RWPE2 (cell line): ENCODE measurements around the gene MYL5.

Experiments used
- ATAC-seq: fragments of 200-7000 bp; cut with Tn5 transposase; 3 replicates; pipeline ENCODE4 v1.9.1; 2021; ENCODE audit warnings: low read depth
- DNase-seq: peaks from one replicate; pipeline ENCODE4 v3.0.0-alpha.2; 2020; ENCODE audit warnings: low spot score
- H3K27ac ChIP-seq: fragments of 450-650 bp; 2 replicates; pipeline ENCODE4 v1.5.1; 2017; ENCODE audit warnings: mild to moderate bottlenecking; ENCODE audit not compliant: poor library complexity, severe bottlenecking
- H3K27me3 ChIP-seq: fragments of 250-450 bp; sonication (Bioruptor Pico); 2 replicates; pipeline ENCODE4 v1.5.1; 2021; ENCODE audit warnings: mild to moderate bottlenecking, moderate library complexity; ENCODE audit not compliant: insufficient read depth, poor library complexity, severe bottlenecking
- H3K36me3 ChIP-seq: fragments of 250-450 bp; sonication (Bioruptor Pico); 2 replicates; pipeline ENCODE4 v1.5.1; 2020; ENCODE audit warnings: low read depth, mild to moderate bottlenecking, moderate library complexity
- H3K4me1 ChIP-seq: fragments of 250-450 bp; sonication (Bioruptor Pico); 2 replicates; pipeline ENCODE4 v1.5.1; 2021; ENCODE audit warnings: mild to moderate bottlenecking, moderate library complexity; ENCODE audit not compliant: insufficient read depth, poor library complexity, severe bottlenecking
- H3K4me3 ChIP-seq: fragments of 250-450 bp; sonication (Bioruptor Pico); 2 replicates; pipeline ENCODE4 v1.5.1; 2021; ENCODE audit warnings: mild to moderate bottlenecking, moderate library complexity; ENCODE audit not compliant: severe bottlenecking
- H3K9me3 ChIP-seq: fragments of 250-450 bp; sonication (Bioruptor Pico); 2 replicates; pipeline ENCODE4 v1.5.1; 2021; ENCODE audit warnings: mild to moderate bottlenecking, moderate library complexity; ENCODE audit not compliant: severe bottlenecking
- CTCF ChIP-seq: fragments of 450-650 bp; IDR thresholded peaks from one replicate; pipeline ENCODE4 v1.5.1; 2017; ENCODE audit warnings: mild to moderate bottlenecking, moderate library complexity; ENCODE audit not compliant: poor library complexity, severe bottlenecking

The MYL5 gene

GRCh38 chr4:712093-712492 is 37.8 kb downstream of the MYL5 start:
- Histone ChIP-seq H3K36me3 (peaks cover 19% of the 10 kb centered on the region), H3K27ac (no peak overlapping the region), H3K4me3 (no peak overlapping the region), H3K4me1 (no peaks in the 10 kb centered on the region), H3K9me3 (no peaks in the 10 kb centered on the region), H3K27me3 (no peaks in the 10 kb centered on the region)
- TF ChIP-seq CTCF = no peak
- ATAC-seq (no peak), DNase-seq (no peak)

DNA sequence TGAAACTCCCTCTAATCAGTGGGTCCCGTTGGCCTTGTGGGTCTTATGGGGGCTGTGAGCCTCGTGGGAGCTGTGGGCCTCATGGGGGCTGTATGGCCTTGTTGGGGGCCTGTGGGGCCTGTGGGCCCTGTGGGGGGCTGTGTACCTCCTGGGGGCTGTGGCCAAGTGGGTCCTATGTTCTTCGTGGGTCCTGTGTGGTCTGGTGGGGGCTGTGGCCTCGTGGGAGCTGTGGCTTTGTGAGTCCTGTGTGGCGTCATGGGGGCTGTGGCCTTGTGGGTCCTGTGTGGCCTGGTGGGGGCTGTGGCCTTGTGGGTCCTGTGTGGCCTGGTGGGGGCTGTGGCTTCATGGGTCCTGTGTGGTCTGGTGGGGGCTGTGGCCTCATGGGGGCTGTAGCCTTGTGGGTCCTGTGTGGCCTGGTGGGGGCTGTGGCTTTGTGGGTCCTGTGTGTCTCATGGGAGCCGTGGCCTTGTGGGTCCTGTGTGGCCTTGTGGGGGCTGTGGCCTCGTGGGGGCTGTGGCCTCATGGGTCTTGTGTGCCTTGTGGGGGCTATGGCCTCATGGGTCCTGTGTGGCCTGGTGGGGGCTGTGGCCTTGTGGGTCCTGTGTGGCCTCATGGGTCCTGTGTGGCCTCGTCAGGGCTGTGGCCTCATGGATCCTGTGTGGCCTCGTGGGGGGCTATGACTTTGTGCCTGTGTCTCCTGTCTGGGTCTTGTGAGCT is 38.7 kb downstream of the MYL5 start:
- no peak for TF ChIP-seq CTCF
- Histone ChIP-seq H3K36me3 (peaks cover 18% of the 10 kb centered on the region), H3K4me1 (no peaks in the 10 kb centered on the region), H3K27me3 (no peaks in the 10 kb centered on the region), H3K27ac (no peak overlapping the region), H3K4me3 (no peak overlapping the region), H3K9me3 (no peaks in the 10 kb centered on the region)
- ATAC-seq (no peak), DNase-seq (peak; percentile 23)

DNA sequence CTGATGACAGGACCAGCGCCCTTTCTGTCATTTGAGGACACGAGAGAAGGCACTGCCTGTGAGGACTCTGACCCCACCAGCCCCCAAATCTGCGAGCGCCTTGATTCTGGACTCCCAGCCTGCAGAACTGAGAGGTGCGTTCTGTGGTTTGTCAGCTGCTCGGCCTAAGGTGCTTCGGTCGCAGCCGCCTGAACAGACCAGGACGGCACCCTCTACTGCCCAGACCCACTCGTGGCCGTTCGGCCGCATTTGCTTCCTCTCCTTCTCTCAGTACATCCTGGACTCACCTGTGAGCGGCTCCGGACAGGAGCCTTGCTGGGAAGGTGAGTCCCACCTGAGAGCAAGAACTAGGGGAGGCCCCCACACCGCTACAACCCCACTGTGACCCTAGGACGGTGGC is 39.7 kb downstream of the MYL5 start:
- no peaks in the 10 kb centered on the region for H3K27me3 ChIP-seq
- H3K9me3 ChIP-seq = no peaks in the 10 kb centered on the region
- peak; percentile 42 for DNase-seq
- ATAC-seq = no peak
- peaks cover 16% of the 10 kb centered on the region for H3K36me3 ChIP-seq
- H3K27ac ChIP-seq = no peak overlapping the region
- H3K4me3 ChIP-seq = no peak overlapping the region
- no peaks in the 10 kb centered on the region for H3K4me1 ChIP-seq
- TF ChIP-seq CTCF = no peak

GRCh38 chr4:717601-718320 is 43.4 kb downstream of the MYL5 start:
- Histone ChIP-seq H3K36me3 (no peaks in the 10 kb centered on the region; the same call in 1 of the 2 replicates), H3K27me3 (no peaks in the 10 kb centered on the region), H3K4me3 (no peak overlapping the region), H3K9me3 (no peaks in the 10 kb centered on the region), H3K27ac (no peak overlapping the region), H3K4me1 (peaks cover 4% of the 10 kb centered on the region)
- no peak for TF ChIP-seq CTCF
- DNase-seq (no peak), ATAC-seq (no peak)

DNA sequence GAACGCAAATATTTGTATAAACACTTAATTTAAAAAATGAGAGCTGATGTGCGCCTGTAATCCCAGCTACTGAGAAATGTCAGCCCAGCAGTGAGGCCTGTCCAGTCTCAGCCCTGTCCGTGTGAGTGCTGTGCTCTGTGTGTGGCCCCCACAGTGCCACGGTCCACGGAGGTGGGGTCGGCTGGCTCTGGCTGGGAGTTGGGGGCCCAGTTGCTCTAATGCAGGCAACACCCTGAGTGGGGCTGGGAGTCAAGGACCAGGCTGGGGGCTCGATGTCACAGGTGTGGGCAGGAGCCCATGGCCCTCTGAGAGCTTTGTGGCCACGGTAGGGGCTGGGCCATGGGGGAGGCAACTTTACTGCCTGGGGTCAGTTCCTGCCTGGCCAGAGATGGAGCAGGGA is 44.1 kb downstream of the MYL5 start:
- no peaks in the 10 kb centered on the region for H3K9me3 ChIP-seq

More for the DNA sequence above, 44.1 kb downstream of the MYL5 start:
- Histone ChIP-seq H3K4me3 (no peak overlapping the region), H3K4me1 (peaks cover 4% of the 10 kb centered on the region), H3K27me3 (no peaks in the 10 kb centered on the region), H3K36me3 (no peaks in the 10 kb centered on the region), H3K27ac (no peak overlapping the region)
- no peak for ATAC-seq
- DNase-seq = no peak
- no peak for TF ChIP-seq CTCF
